IPS-20b (cell line): ENCODE data around the gene PRPS1.

Experiments
- H3K27ac ChIP-seq: one replicate; pipeline ENCODE4 v1.5.1; 2013; ENCODE audit warnings: low read length
- H3K27me3 ChIP-seq: 2 replicates; pipeline ENCODE4 v1.6.1; 2013; ENCODE audit warnings: mild to moderate bottlenecking, low read length, inconsistent platforms; ENCODE audit not compliant: insufficient read depth
- H3K36me3 ChIP-seq: 2 replicates; pipeline ENCODE4 v1.6.1; 2013; ENCODE audit warnings: low read depth, mild to moderate bottlenecking, inconsistent platforms, low read length, moderate library complexity; ENCODE audit not compliant: insufficient read depth
- H3K4me1 ChIP-seq: 2 replicates; pipeline ENCODE4 v1.6.1; 2013; ENCODE audit warnings: mild to moderate bottlenecking, control low read depth, inconsistent platforms, low read length, moderate library complexity; ENCODE audit not compliant: insufficient read depth
- H3K4me3 ChIP-seq: 2 replicates; pipeline ENCODE4 v1.5.1; 2013; ENCODE audit warnings: mild to moderate bottlenecking, low read length, inconsistent platforms
- H3K9ac ChIP-seq: 2 replicates; pipeline ENCODE4 v1.6.1; 2013; ENCODE audit warnings: low read depth, mild to moderate bottlenecking, inconsistent platforms, low read length, moderate library complexity
- H3K9me3 ChIP-seq: 2 replicates; pipeline ENCODE4 v1.6.1; 2013; ENCODE audit warnings: mild to moderate bottlenecking, low read depth, low read length, inconsistent platforms; ENCODE audit not compliant: insufficient read depth

The PRPS1 gene

GRCh38 chrX:107632346-107632745 lies 4.0 kb downstream of the PRPS1 start:
- Histone ChIP-seq H3K36me3 (no peaks in the 10 kb centered on the region), H3K4me3 (no peak overlapping the region), H3K27ac (no peak overlapping the region), H3K9me3 (no peaks in the 10 kb centered on the region), H3K4me1 (peaks cover 3% of the 10 kb centered on the region; the same call in 1 of the 2 replicates), H3K9ac (no peak overlapping the region), H3K27me3 (no peaks in the 10 kb centered on the region)

- Histone ChIP-seq H3K27ac (no peak overlapping the region), H3K4me1 (no peaks in the 10 kb centered on the region), H3K4me3 (no peak overlapping the region), H3K27me3 (no peaks in the 10 kb centered on the region), H3K9me3 (no peaks in the 10 kb centered on the region), H3K9ac (no peak overlapping the region), H3K36me3 (peaks cover 87% of the 10 kb centered on the region)
Observed at GRCh38 chrX:107646735-107647134, 18.4 kb downstream of the PRPS1 start.

GRCh38 chrX:107648332-107648731 lies 20.0 kb downstream of the PRPS1 start:
- Histone ChIP-seq H3K4me3 (no peak overlapping the region), H3K27ac (no peak overlapping the region), H3K4me1 (no peaks in the 10 kb centered on the region), H3K27me3 (no peaks in the 10 kb centered on the region), H3K9me3 (no peaks in the 10 kb centered on the region), H3K9ac (no peak overlapping the region), H3K36me3 (peaks cover 71% of the 10 kb centered on the region)

DNA sequence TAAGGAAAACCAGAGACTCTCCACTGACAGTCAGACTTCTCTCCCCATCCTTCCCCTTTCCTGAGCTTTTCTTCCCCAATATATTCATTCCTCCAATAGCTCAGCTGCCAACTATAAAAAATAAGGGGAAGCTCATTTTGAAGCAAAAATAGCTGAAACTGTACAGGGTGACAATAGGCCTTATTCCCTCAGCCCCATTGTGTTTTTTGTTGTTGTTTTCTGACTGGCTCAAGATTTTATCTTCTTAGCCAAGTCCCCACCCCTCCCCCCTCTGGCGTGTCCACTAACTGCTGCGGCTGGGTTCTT lies 26.2 kb downstream of the PRPS1 start:
- Histone ChIP-seq H3K36me3 (peaks cover 16% of the 10 kb centered on the region), H3K27ac (no peak overlapping the region), H3K27me3 (no peaks in the 10 kb centered on the region), H3K4me1 (no peaks in the 10 kb centered on the region), H3K9me3 (no peaks in the 10 kb centered on the region), H3K9ac (no peak overlapping the region), H3K4me3 (peak overlapping the region; percentile 23; the same call in 1 of the 2 replicates)

DNA sequence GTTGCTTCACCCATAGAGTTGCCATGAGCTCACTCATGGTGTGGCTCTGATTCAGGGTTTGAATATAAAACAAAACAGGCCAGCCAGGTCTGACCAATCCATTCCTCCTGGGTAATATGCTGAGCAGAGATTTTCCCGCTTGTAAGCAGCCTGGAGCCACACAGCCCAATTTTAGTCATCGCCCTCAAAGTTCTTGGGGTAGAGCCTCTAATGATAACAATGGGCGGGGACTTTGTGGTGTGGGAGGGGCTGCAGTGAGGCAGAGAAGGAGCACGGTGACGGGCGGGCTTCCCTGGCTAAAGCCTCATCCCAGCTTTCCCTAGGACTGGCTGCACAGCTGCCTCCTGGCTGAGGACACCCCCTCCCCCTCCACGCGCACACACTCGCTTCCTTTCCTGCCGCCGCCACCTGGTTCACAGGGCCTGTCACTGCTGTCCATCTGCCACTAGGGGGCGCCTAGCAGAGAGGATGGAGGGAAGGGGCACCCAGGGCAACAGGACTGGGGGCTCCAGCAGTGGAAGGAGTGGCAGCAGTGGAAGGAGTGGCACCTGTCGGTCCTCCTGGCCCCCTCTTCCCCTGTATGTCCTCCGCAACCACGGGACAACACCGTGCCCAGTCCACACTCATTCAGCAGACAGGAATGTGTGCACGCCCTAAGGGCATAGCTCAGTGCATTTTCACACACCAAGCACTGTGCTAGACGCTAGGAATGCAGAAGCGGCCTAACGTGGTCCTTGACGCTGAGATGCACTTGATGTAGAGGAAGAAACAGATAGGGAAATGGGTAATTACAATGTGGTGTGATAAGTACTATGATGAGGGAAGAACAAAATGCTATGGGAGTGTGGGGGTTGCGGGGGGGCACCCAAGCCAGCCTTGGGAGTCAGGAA lies 26.8 kb downstream of the PRPS1 start:
- H3K9me3 ChIP-seq, result no peaks in the 10 kb centered on the region
- H3K36me3 ChIP-seq, result peaks cover 10% of the 10 kb centered on the region
- H3K4me1 ChIP-seq, result no peaks in the 10 kb centered on the region
- no peaks in the 10 kb centered on the region for H3K27me3 ChIP-seq
- H3K27ac ChIP-seq, result no peak overlapping the region
- no peak overlapping the region for H3K9ac ChIP-seq
- H3K4me3 ChIP-seq, result peak overlapping the region; percentile 23; the same call in 1 of the 2 replicates

DNA sequence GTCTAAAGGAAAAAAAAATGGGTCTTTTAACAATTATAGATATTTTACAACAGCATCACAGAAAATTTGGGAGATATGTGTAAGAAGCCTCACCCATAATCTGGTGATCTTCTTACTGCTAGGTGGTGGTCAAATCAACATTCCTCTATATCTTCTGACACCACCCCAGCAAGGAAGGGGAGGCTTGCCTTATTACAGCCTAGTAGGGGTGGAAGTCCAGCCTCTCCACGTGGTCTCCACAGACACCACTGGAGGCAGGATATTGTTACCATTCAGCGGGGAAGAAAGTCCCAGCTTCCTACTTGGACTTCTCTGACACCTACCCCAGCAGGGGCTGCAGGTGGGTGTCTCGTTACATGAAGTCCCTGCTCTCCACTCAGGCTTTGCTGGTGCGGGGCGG lies 28.7 kb downstream of the PRPS1 start:
- no peaks in the 10 kb centered on the region for H3K27me3 ChIP-seq
- no peak overlapping the region for H3K4me3 ChIP-seq
- no peaks in the 10 kb centered on the region for H3K4me1 ChIP-seq
- H3K9me3 ChIP-seq, result no peaks in the 10 kb centered on the region
- H3K9ac ChIP-seq, result no peak overlapping the region
- no peak overlapping the region for H3K27ac ChIP-seq
- no peaks in the 10 kb centered on the region for H3K36me3 ChIP-seq

- H3K27ac ChIP-seq, result no peak overlapping the region
- no peak overlapping the region for H3K4me3 ChIP-seq
- H3K27me3 ChIP-seq, result no peaks in the 10 kb centered on the region
- H3K36me3 ChIP-seq, result no peaks in the 10 kb centered on the region
- no peaks in the 10 kb centered on the region for H3K4me1 ChIP-seq
- H3K9me3 ChIP-seq, result no peaks in the 10 kb centered on the region
- no peak overlapping the region for H3K9ac ChIP-seq
Observed at GRCh38 chrX:107658660-107659059, 30.4 kb downstream of the PRPS1 start.

DNA sequence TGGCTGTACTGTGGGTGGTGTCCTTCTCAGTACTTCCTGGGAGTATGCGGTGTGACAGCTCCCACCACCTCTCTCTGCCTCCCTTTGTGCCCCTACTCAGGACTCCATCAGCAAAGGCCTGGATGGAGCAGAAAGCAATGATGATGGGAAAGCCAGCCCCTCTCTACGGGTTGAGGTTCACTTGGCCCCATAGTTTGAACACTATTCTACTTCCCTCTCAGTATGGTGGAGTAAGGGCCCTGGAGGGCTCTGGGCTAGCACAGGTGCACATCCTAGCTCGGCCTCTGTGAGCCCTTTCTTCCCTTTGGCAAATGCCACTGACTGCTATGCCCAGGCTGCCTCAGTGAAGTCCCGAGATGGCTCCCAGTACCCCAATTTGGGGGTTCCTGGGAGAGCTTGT lies 31.0 kb downstream of the PRPS1 start:
- Histone ChIP-seq H3K4me3 (no peak overlapping the region), H3K36me3 (no peaks in the 10 kb centered on the region), H3K27ac (no peak overlapping the region), H3K9ac (no peak overlapping the region), H3K4me1 (no peaks in the 10 kb centered on the region), H3K9me3 (no peaks in the 10 kb centered on the region), H3K27me3 (no peaks in the 10 kb centered on the region)

GRCh38 chrX:107659768-107660167 lies 31.5 kb downstream of the PRPS1 start:
- H3K27ac ChIP-seq, result no peak overlapping the region
- no peak overlapping the region for H3K9ac ChIP-seq
- H3K4me3 ChIP-seq, result no peak overlapping the region
- no peaks in the 10 kb centered on the region for H3K36me3 ChIP-seq
- no peaks in the 10 kb centered on the region for H3K27me3 ChIP-seq
- H3K4me1 ChIP-seq, result no peaks in the 10 kb centered on the region
- H3K9me3 ChIP-seq, result no peaks in the 10 kb centered on the region

DNA sequence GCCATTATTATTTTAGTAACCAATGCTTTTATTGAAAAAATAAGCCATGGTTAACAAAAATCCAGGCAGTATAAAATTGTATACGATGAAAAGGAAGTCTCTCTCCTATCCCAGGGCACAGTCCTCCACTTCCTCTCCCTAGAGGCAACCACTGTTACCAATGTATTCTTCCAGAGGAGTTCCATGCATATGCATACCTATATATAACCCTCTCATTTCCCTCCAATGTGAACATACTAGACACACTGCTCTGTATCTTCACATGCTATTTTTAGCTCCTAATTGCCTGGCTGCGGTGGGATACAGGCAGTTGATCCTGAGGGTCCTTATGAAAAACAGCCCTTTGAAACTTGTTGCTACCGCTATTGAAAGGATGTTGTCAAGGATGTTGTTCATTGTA lies 33.8 kb downstream of the PRPS1 start:
- Histone ChIP-seq H3K4me3 (no peak overlapping the region), H3K9ac (no peak overlapping the region), H3K4me1 (no peaks in the 10 kb centered on the region), H3K27ac (no peak overlapping the region), H3K36me3 (no peaks in the 10 kb centered on the region), H3K27me3 (no peaks in the 10 kb centered on the region), H3K9me3 (no peaks in the 10 kb centered on the region)

- Histone ChIP-seq H3K27me3 (no peaks in the 10 kb centered on the region), H3K27ac (no peak overlapping the region), H3K4me1 (no peaks in the 10 kb centered on the region), H3K36me3 (no peaks in the 10 kb centered on the region), H3K9me3 (no peaks in the 10 kb centered on the region), H3K9ac (no peak overlapping the region), H3K4me3 (no peak overlapping the region)
Observed at GRCh38 chrX:107662824-107663223, 34.5 kb downstream of the PRPS1 start.

- no peaks in the 10 kb centered on the region for H3K9me3 ChIP-seq
- H3K36me3 ChIP-seq, result no peaks in the 10 kb centered on the region
- H3K4me1 ChIP-seq, result no peaks in the 10 kb centered on the region
- H3K4me3 ChIP-seq, result no peak overlapping the region
- H3K27me3 ChIP-seq, result no peaks in the 10 kb centered on the region
- no peak overlapping the region for H3K27ac ChIP-seq
- H3K9ac ChIP-seq, result no peak overlapping the region
Observed at GRCh38 chrX:107666931-107667330, 38.6 kb downstream of the PRPS1 start.
